GM12878 (cell line): Measurements from ENCODE around the gene CFHR4.

Experiments
- CTCF ChIP-seq, 3 experiments: IDR thresholded peaks in 2 of 3; conservative IDR thresholded peaks in 1 of 3; 2 replicates each; pipeline ENCODE4 v1.5.1; 2011; ENCODE audit warnings: low read depth in 3 of 3, low read length in 3 of 3, mild to moderate bottlenecking in 3 of 3, control low read depth in 2 of 3, moderate library complexity in 2 of 3, inconsistent platforms in 1 of 3, mixed read lengths in 1 of 3; ENCODE audit not compliant: control insufficient read depth in 2 of 3, insufficient read depth in 1 of 3; ENCODE audit errors: extremely low read depth in 1 of 3
- ESRRA ChIP-seq: IDR thresholded peaks from 2 replicates; pipeline ENCODE4 v1.6.1; 2012; ENCODE audit warnings: mild to moderate bottlenecking, low read length, improper control_type of control experiment
- EZH2 ChIP-seq: IDR thresholded peaks from 2 replicates; pipeline ENCODE4 v1.6.1; 2012; ENCODE audit warnings: low read depth, mild to moderate bottlenecking, control low read depth, inconsistent platforms, low read length, borderline replicate concordance; ENCODE audit not compliant: control insufficient read depth
- IRF4 ChIP-seq: IDR thresholded peaks from 2 replicates; pipeline ENCODE4 v1.6.1; 2011; ENCODE audit warnings: low read depth, low read length
- POLR2AphosphoS5 ChIP-seq: IDR thresholded peaks from 2 replicates; pipeline ENCODE4 v1.6.1; 2011; ENCODE audit warnings: mild to moderate bottlenecking, low read length, inconsistent platforms
- TCF3 ChIP-seq: IDR thresholded peaks from 2 replicates; pipeline ENCODE4 v1.6.1; 2012; ENCODE audit warnings: low read depth, mild to moderate bottlenecking, low read length, borderline replicate concordance; ENCODE audit not compliant: insufficient read depth

GRCh38 chr1:196933531-196934189 is 45.8 kb downstream of the CFHR4 start:
- no peak for TF ChIP-seq POLR2AphosphoS5
- TF ChIP-seq TCF3 = no peak
- TF ChIP-seq EZH2 = no peak
- no peak for TF ChIP-seq ESRRA
- TF ChIP-seq CTCF (IDR thresholded peaks at IDR 0.05 in 2 of 3, conservative IDR thresholded peaks at IDR 0.05 in 1 of 3; ENCODE audit: control insufficient read depth in 2 of 3, extremely low read depth in 1 of 3, insufficient read depth in 1 of 3, low read depth in 3 of 3, low read length in 3 of 3) = no peak
- TF ChIP-seq IRF4 = no peak
